Measurements from ENCODE around the gene EFNA5. TPM values are rescaled to one million over a fixed set of nuclear protein-coding genes. Genes with fewer than 3 reads are reported as not detected.

Gene EFNA5
- total and polyA plus RNA-seq, 8 donors, result 0.29 to 187 (median 3.1) TPM

GRCh38 chr5:107461770-107462169 is 209.0 kb downstream of the EFNA5 start:
- DNase-seq, result no peak
- TF ChIP-seq POLR2AphosphoS5 (IDR thresholded peaks at IDR 0.05) (no peak), EP300 (IDR thresholded peaks at IDR 0.05) (no peak), POLR2A (IDR thresholded peaks at IDR 0.05) (no peak), CTCF (IDR thresholded peaks at IDR 0.05) (no peak)
- Histone ChIP-seq H3K9me3 (no peaks in the 10 kb centered on the region), H3K27me3 (no peaks in the 10 kb centered on the region), H3K27ac (no peak overlapping the region), H3K36me3 (no peaks in the 10 kb centered on the region), H3K4me3 (no peak overlapping the region), H3K4me1 (peaks cover 0 to 6% (median 2%) of the 10 kb centered on the region in 4 donors)
- intact Hi-C loops (cut with DNase I; ENCODE audit: low total_unique reads), result no loop called here
- 85 to 93% (median 89%) methylated on average over 5 of the region's 5 CpGs for WGBS, 5 donors

- no peak for DNase-seq
- no peaks in the 10 kb centered on the region for H3K9me3 ChIP-seq
- no peak for TF ChIP-seq EP300 (IDR thresholded peaks at IDR 0.05)
- no peak for TF ChIP-seq CTCF (IDR thresholded peaks at IDR 0.05)
- TF ChIP-seq POLR2A (IDR thresholded peaks at IDR 0.05), result no peak
- TF ChIP-seq POLR2AphosphoS5 (IDR thresholded peaks at IDR 0.05), result no peak
- H3K4me3 ChIP-seq, result no peak overlapping the region
- H3K27me3 ChIP-seq, result no peaks in the 10 kb centered on the region
- no peaks in the 10 kb centered on the region for H3K36me3 ChIP-seq
- no peak overlapping the region for H3K27ac ChIP-seq
- peaks cover 0 to 6% (median 3%) of the 10 kb centered on the region in 4 donors for H3K4me1 ChIP-seq
- WGBS, 5 donors, result 74 to 90% (median 78%) methylated on average over 2 of the region's 2 CpGs
- intact Hi-C loops (cut with DNase I; ENCODE audit: low total_unique reads), result no loop called here
These were observed 209.9 kb downstream of the EFNA5 start for GRCh38 chr5:107460789-107461188.

- no peaks in the 10 kb centered on the region for H3K36me3 ChIP-seq
These were observed 211.1 kb downstream of the EFNA5 start for GRCh38 chr5:107459605-107460004.

GRCh38 chr5:107458322-107458721 is 212.4 kb downstream of the EFNA5 start:
- H3K27me3 ChIP-seq, result no peaks in the 10 kb centered on the region
- WGBS, 5 donors, result 63 to 70% (median 67%) methylated on average over 5 of the region's 5 CpGs
- TF ChIP-seq CTCF (IDR thresholded peaks at IDR 0.05) (no peak), POLR2A (IDR thresholded peaks at IDR 0.05) (no peak), EP300 (IDR thresholded peaks at IDR 0.05) (no peak), POLR2AphosphoS5 (IDR thresholded peaks at IDR 0.05) (no peak)
- intact Hi-C loops (cut with DNase I; ENCODE audit: low total_unique reads), result no loop called here
- peaks cover 0 to 10% (median 6%) of the 10 kb centered on the region in 4 donors for H3K4me1 ChIP-seq
- no peaks in the 10 kb centered on the region for H3K36me3 ChIP-seq
- DNase-seq, result no peak
- H3K9me3 ChIP-seq, result no peaks in the 10 kb centered on the region
- H3K27ac ChIP-seq, result no peak overlapping the region
- no peak overlapping the region for H3K4me3 ChIP-seq

More at GRCh38 chr5:107459605-107460004, 211.1 kb downstream of the EFNA5 start:
- Histone ChIP-seq H3K4me3 (no peak overlapping the region), H3K27me3 (no peaks in the 10 kb centered on the region), H3K4me1 (peaks cover 0 to 10% (median 6%) of the 10 kb centered on the region in 4 donors), H3K27ac (no peak overlapping the region), H3K9me3 (no peaks in the 10 kb centered on the region)
- intact Hi-C loops (cut with DNase I; ENCODE audit: low total_unique reads), result no loop called here
- WGBS, 5 donors, result 94 to 99% (median 98%) methylated on average over 3 of the region's 3 CpGs
- DNase-seq, result no peak
- no peak for TF ChIP-seq CTCF (IDR thresholded peaks at IDR 0.05)
- no peak for TF ChIP-seq EP300 (IDR thresholded peaks at IDR 0.05)
- no peak for TF ChIP-seq POLR2AphosphoS5 (IDR thresholded peaks at IDR 0.05)
- no peak for TF ChIP-seq POLR2A (IDR thresholded peaks at IDR 0.05)
